ENCODE results near the gene MPHOSPH10. TPM values are rescaled to one million over a fixed set of nuclear protein-coding genes. Genes with fewer than 3 reads are reported as not detected.

MPHOSPH10 gene
- total RNA-seq, 2 experiments from 2014 or later: 41.7 to 47.0 TPM

GRCh38 chr2:71153585-71154224 is 23.3 kb downstream of the MPHOSPH10 start:
- intact Hi-C loops (cut with micrococcal nuclease): loop anchor here (10.0 kb wide), 1 partner anchor 121 kb away; no protein-coding TSS in a partner anchor
- Mint-ChIP-seq H3K9me3 (no peaks in the 10 kb centered on the region), H3K4me1 (ENCODE audit: low read depth) (peaks cover 3% of the 10 kb centered on the region), H3K4me3 (no peak overlapping the region), H3K36me3 (ENCODE audit: low read depth) (peaks cover 5% of the 10 kb centered on the region), H3K27me3 (peaks cover 10% of the 10 kb centered on the region), H3K27ac (no peak overlapping the region)
- ChIA-PET CTCF (interaction anchor here (0.8 to 2.5 kb wide), 5 partner anchors 10 to 106 kb away, joined by 3 to 8 read pairs (median 6); partner anchors contain the start of gene PAIP2B), POLR2A (no interaction called here)
- ATAC-seq (no peak), DNase-seq (no peak)
- no peak for TF ChIP-seq CTCF (IDR thresholded peaks at IDR 0.05)

- intact Hi-C loops (cut with micrococcal nuclease): loop anchor here (10.0 kb wide), 1 partner anchor 121 kb away; no protein-coding TSS in a partner anchor
Measured at GRCh38 chr2:71154279-71154678, 23.8 kb downstream of the MPHOSPH10 start.

DNA sequence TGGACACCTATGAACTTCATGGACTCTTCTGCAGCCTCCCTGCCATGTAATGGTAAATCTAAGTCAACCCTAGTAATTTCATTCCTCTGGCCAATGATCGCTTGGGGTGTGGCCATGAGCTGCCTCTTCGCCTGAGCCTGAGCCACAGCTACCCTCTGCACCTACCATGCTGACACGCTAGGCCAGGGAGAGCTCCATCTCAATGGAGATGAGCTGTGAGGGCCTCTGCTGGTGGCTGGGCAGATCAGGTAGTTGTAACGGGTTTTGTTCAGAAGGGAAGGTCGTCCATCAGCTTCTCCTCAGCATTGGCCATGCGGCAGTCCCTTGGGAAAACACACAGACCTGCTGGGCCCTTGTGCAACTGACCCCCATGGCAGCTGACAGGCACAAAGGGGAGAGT is 24.4 kb downstream of the MPHOSPH10 start:
- no peaks in the 10 kb centered on the region for H3K36me3 Mint-ChIP-seq (ENCODE audit: low read depth)
- H3K9me3 Mint-ChIP-seq: no peaks in the 10 kb centered on the region
- H3K27ac Mint-ChIP-seq: no peak overlapping the region
- intact Hi-C loops (cut with micrococcal nuclease): loop anchor here (5.0 to 10.0 kb wide), 2 partner anchors 120 to 358 kb away; no protein-coding TSS in a partner anchor
- ATAC-seq: peak; percentile 81
- H3K4me1 Mint-ChIP-seq (ENCODE audit: low read depth): peaks cover 3% of the 10 kb centered on the region
- CTCF ChIA-PET: interaction anchor here (0.8 to 2.5 kb wide), 8 partner anchors 11 to 107 kb away, joined by 3 to 8 read pairs (median 6); partner anchors contain the start of gene PAIP2B
- no peak overlapping the region for H3K4me3 Mint-ChIP-seq
- DNase-seq: peak; percentile 57
- H3K27me3 Mint-ChIP-seq: peaks cover 10% of the 10 kb centered on the region
- peak; percentile 7 for TF ChIP-seq CTCF (IDR thresholded peaks at IDR 0.05)
- POLR2A ChIA-PET: interaction anchor here (0.6 kb wide), 1 partner anchor 87 kb away, joined by 3 read pairs; no protein-coding TSS in a partner anchor

More at GRCh38 chr2:71154279-71154678, 23.8 kb downstream of the MPHOSPH10 start:
- no peak for TF ChIP-seq CTCF (IDR thresholded peaks at IDR 0.05)
- ATAC-seq (no peak), DNase-seq (no peak)
- Mint-ChIP-seq H3K4me1 (ENCODE audit: low read depth) (peaks cover 3% of the 10 kb centered on the region), H3K9me3 (no peaks in the 10 kb centered on the region), H3K4me3 (no peak overlapping the region), H3K27ac (no peak overlapping the region), H3K27me3 (peaks cover 10% of the 10 kb centered on the region), H3K36me3 (ENCODE audit: low read depth) (no peaks in the 10 kb centered on the region)
- CTCF ChIA-PET: interaction anchor here (0.8 to 2.5 kb wide), 8 partner anchors 11 to 106 kb away, joined by 3 to 8 read pairs (median 6); partner anchors contain the start of gene PAIP2B
- POLR2A ChIA-PET: no interaction called here

DNA sequence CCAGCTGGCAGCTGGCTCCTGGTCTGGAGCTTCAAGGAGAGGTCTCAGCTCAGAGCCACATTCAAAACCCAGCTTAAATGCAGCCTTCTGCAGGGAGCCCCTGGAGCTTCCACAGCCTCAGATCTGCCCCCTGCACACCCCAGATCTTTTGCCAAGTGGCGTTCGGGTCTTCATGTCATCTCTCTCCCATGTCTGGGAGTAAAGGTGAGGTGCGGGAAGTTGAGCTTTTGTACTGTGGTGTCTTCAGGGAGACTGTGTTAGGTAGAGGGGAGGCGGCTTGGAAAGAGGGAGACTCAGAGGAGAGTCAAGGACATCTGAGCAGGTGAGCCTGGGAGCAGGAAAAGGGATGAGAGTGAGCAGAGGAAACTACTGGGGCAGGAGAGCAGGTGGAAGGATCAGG is 25.4 kb downstream of the MPHOSPH10 start:
- H3K27me3 Mint-ChIP-seq: peaks cover 10% of the 10 kb centered on the region
- peaks cover 3% of the 10 kb centered on the region for H3K4me1 Mint-ChIP-seq (ENCODE audit: low read depth)
- DNase-seq (no peak), ATAC-seq (no peak)
- intact Hi-C loops (cut with micrococcal nuclease): loop anchor here (5.0 to 10.0 kb wide), 2 partner anchors 119 to 356 kb away; no protein-coding TSS in a partner anchor
- H3K27ac Mint-ChIP-seq: no peak overlapping the region
- H3K36me3 Mint-ChIP-seq (ENCODE audit: low read depth): no peaks in the 10 kb centered on the region
- no peak overlapping the region for H3K4me3 Mint-ChIP-seq
- ChIA-PET CTCF (interaction anchor here (0.7 to 2.5 kb wide), 13 partner anchors 15 to 354 kb away, joined by 3 to 8 read pairs (median 4); no protein-coding TSS in a partner anchor), POLR2A (no interaction called here)
- H3K9me3 Mint-ChIP-seq: no peaks in the 10 kb centered on the region
- no peak for TF ChIP-seq CTCF (IDR thresholded peaks at IDR 0.05)

DNA sequence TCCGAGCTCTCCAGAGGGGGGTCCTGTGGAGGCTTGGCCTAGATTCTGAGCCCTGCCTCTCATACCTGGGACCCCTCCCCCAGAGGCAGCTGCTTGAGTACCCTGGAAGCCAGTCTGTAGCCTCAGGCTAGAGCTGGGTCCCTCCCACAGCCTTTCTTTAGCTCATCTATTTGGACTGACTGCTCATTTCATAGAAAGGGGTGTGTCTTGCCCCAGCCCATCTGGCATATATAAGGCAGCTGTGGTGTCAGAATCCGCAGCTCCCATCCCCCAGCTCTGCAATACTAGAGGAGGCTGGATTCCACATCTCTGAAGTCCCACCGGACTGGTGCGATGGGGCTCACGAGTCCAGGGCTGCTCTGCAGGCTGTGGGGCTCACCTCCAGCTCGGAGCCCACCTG is 26.1 kb downstream of the MPHOSPH10 start:
- peaks cover 3% of the 10 kb centered on the region for H3K4me1 Mint-ChIP-seq (ENCODE audit: low read depth)
- CTCF ChIA-PET: interaction anchor here (0.9 to 2.5 kb wide), 16 partner anchors 9 to 357 kb away, joined by 3 to 11 read pairs (median 4); partner anchors contain the start of gene MPHOSPH10
- no peaks in the 10 kb centered on the region for H3K36me3 Mint-ChIP-seq (ENCODE audit: low read depth)
- ATAC-seq (no peak), DNase-seq (no peak)
- no peaks in the 10 kb centered on the region for H3K9me3 Mint-ChIP-seq
- H3K27ac Mint-ChIP-seq: no peak overlapping the region
- peaks cover 10% of the 10 kb centered on the region for H3K27me3 Mint-ChIP-seq
- intact Hi-C loops (cut with micrococcal nuclease): loop anchor here (5.0 to 10.0 kb wide), 2 partner anchors 118 to 356 kb away; no protein-coding TSS in a partner anchor
- POLR2A ChIA-PET: no interaction called here
- H3K4me3 Mint-ChIP-seq: no peak overlapping the region
- TF ChIP-seq CTCF (IDR thresholded peaks at IDR 0.05): no peak
